Neural cell (in vitro differentiated cells): ENCODE data around the gene KRT3. TPM values are rescaled to one million over a fixed set of nuclear protein-coding genes. Genes with fewer than 3 reads are reported as not detected.

Source experiments
- H2AFZ ChIP-seq: fragments of 200-600, 300-800 bp; sonication (generic), shearing (Covaris generic); 2 replicates; pipeline ENCODE4 v1.6.0; 2014; ENCODE audit warnings: low read depth, mild to moderate bottlenecking, antibody characterized with exemption, low read length, moderate library complexity
- H3F3A ChIP-seq: fragments of 200-600 bp; shearing (Covaris generic); 2 replicates; pipeline ENCODE4 v1.6.1; 2016; ENCODE audit warnings: mild to moderate bottlenecking, moderate library complexity, mixed read lengths, antibody characterized with exemption, low read length; ENCODE audit not compliant: insufficient read depth, poor library complexity, severe bottlenecking
- H3K27ac ChIP-seq: fragments of 200-600, 300-800 bp; sonication (generic), shearing (Covaris generic); 2 replicates; pipeline ENCODE4 v1.5.1; 2014; ENCODE audit warnings: mild to moderate bottlenecking, low read length, moderate library complexity
- H3K27me3 ChIP-seq: fragments of 300-800, 200-600 bp; sonication (generic), shearing (Covaris generic); 2 replicates; pipeline ENCODE4 v1.6.0; 2014; ENCODE audit warnings: mild to moderate bottlenecking, low read depth, low read length, moderate library complexity; ENCODE audit not compliant: insufficient read depth
- H3K36me3 ChIP-seq: fragments of 300-800, 200-600 bp; sonication (generic), shearing (Covaris generic); 2 replicates; pipeline ENCODE4 v1.5.1; 2014; ENCODE audit warnings: mild to moderate bottlenecking, antibody characterized with exemption, low read length, moderate library complexity; ENCODE audit not compliant: insufficient read depth
- H3K4me2 ChIP-seq: fragments of 300-800, 200-600 bp; sonication (generic), shearing (Covaris generic); 2 replicates; pipeline ENCODE4 v1.6.0; 2014; ENCODE audit warnings: mild to moderate bottlenecking, low read length
- H3K4me3 ChIP-seq: fragments of 300-800, 200-600 bp; sonication (generic), shearing (Covaris generic); 2 replicates; pipeline ENCODE4 v1.5.1; 2014; ENCODE audit warnings: mild to moderate bottlenecking, low read length, moderate library complexity
- H3K79me2 ChIP-seq: fragments of 200-600 bp; shearing (Covaris generic); replicated peaks from 2 replicates; pipeline ENCODE4 v1.6.0; 2014; ENCODE audit warnings: mild to moderate bottlenecking, low read length, moderate library complexity; ENCODE audit not compliant: insufficient read depth
- H3K9ac ChIP-seq: fragments of 300-800, 200-600 bp; sonication (generic), shearing (Covaris generic); 2 replicates; pipeline ENCODE4 v1.6.1; 2016; ENCODE audit warnings: mild to moderate bottlenecking, low read length, mixed read lengths
- H3K9me2 ChIP-seq: fragments of 200-600 bp; shearing (Covaris generic); 2 replicates; pipeline ENCODE4 v1.6.1; 2016; ENCODE audit warnings: mild to moderate bottlenecking, low read length, mixed read lengths; ENCODE audit not compliant: insufficient read depth
- H3K9me3 ChIP-seq: fragments of 200-600, 300-800 bp; sonication (generic), shearing (Covaris generic); 2 replicates; pipeline ENCODE4 v1.6.1; 2016; ENCODE audit warnings: mild to moderate bottlenecking, mixed run types, low read length, moderate library complexity, mixed read lengths
- H4K20me1 ChIP-seq: fragments of 200-600 bp; shearing (Covaris generic); 2 replicates; pipeline ENCODE4 v1.6.1; 2016; ENCODE audit warnings: mild to moderate bottlenecking, mixed run types; ENCODE audit not compliant: insufficient read depth
- CTCF ChIP-seq: fragments of 450-650 bp; IDR thresholded peaks from 2 replicates; pipeline ENCODE4 v1.5.1; 2014; ENCODE audit warnings: antibody characterized with exemption, mild to moderate bottlenecking, moderate library complexity; ENCODE audit not compliant: poor library complexity, severe bottlenecking
- EP300 ChIP-seq: fragments of 450-650 bp; conservative IDR thresholded peaks from 2 replicates; pipeline ENCODE4 v1.6.1; 2014; ENCODE audit warnings: antibody characterized with exemption, mild to moderate bottlenecking, moderate library complexity; ENCODE audit not compliant: poor library complexity, severe bottlenecking
- EZH2 ChIP-seq: fragments of 200-600, 300-800 bp; shearing (Covaris generic), sonication (generic); IDR thresholded peaks from 2 replicates; pipeline ENCODE4 v1.6.1; 2014; ENCODE audit warnings: antibody characterized with exemption, low read length, borderline replicate concordance, mild to moderate bottlenecking; ENCODE audit not compliant: insufficient read depth, poor library complexity, severe bottlenecking
- MXI1 ChIP-seq: fragments of 450-650 bp; conservative IDR thresholded peaks from 2 replicates; pipeline ENCODE4 v1.6.1; 2014; ENCODE audit warnings: antibody characterized with exemption, mild to moderate bottlenecking; ENCODE audit not compliant: poor library complexity, severe bottlenecking
- POLR2AphosphoS5 ChIP-seq: IDR thresholded peaks from 2 replicates; pipeline ENCODE4 v1.6.1; 2012
- RAD21 ChIP-seq: fragments of 450-650 bp; conservative IDR thresholded peaks from 2 replicates; pipeline ENCODE4 v1.6.1; 2014; ENCODE audit warnings: antibody characterized with exemption, mild to moderate bottlenecking, moderate library complexity
- SMC3 ChIP-seq: fragments of 450-650 bp; conservative IDR thresholded peaks from 2 replicates; pipeline ENCODE4 v1.6.1; 2014; ENCODE audit warnings: antibody characterized with exemption, mild to moderate bottlenecking, moderate library complexity; ENCODE audit not compliant: poor library complexity
- TAF1 ChIP-seq: IDR thresholded peaks from 2 replicates; pipeline ENCODE4 v1.6.1; 2012; ENCODE audit warnings: low read depth
- polyA plus RNA-seq: library from polyadenylated mRNA; depleted of rRNA; stranded (reverse); fragments of >200 nt; gene quantifications from 2 replicates; pipeline ENCODE4 v1.2.3, GENCODE V29; 2014
- TF ChIP-seq, protein P1 (sequence below): IDR thresholded peaks from 2 replicates; pipeline ENCODE4 v1.6.1; 2012; ENCODE audit warnings: borderline replicate concordance

KRT3 gene
- polyA plus RNA-seq, 1 donor from 2014 or later, result not detected

DNA sequence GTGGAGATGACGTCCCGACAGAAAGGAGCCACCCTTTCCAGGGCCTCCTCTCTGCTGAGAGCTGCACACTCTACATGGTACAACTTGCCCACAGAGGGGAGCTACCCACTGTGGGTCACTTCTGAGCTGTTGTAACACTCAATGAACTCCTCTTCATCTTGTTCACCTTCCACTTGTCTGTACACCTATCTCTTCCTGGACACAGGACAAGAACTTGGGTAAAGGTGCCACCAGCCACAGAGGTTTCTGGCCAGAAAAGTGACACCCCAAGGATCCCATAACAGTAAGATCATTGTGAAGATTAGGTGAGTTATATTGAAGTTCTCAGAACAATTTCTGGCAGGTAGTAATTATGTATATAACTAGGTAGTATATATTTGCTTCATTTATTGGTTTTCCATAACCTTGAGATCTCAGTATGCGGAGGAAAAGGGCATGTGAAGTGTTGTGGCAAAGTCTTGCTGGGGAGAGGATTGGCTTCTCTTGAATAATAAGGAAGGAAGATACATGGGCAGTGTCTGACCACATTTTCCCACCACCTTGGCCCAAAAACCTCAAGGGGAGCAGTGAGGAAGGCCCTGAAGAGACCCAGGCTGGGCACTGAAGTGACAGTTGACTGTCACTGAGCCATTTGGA is 53.0 kb downstream of the KRT3 start:
- TF ChIP-seq POLR2AphosphoS5, result no peak
- TF ChIP-seq EP300, result no peak
- no peak for TF ChIP-seq TAF1
- no peak for TF ChIP-seq EZH2
- no peak for TF ChIP-seq MXI1
- TF ChIP-seq SMC3, result no peak
- TF ChIP-seq CTCF, result no peak
- Histone ChIP-seq H4K20me1 (no peaks in the 10 kb centered on the region), H3K9me3 (no peaks in the 10 kb centered on the region), H3K9me2 (no peaks in the 10 kb centered on the region), H3K4me3 (no peak overlapping the region), H3K36me3 (no peaks in the 10 kb centered on the region), H3K27me3 (peaks cover 31% of the 10 kb centered on the region), H3K9ac (no peak overlapping the region), H3F3A (no peaks in the 10 kb centered on the region), H3K4me2 (no peak overlapping the region), H3K79me2 (no peaks in the 10 kb centered on the region), H2AFZ (no peak overlapping the region), H3K27ac (no peak overlapping the region)

DNA sequence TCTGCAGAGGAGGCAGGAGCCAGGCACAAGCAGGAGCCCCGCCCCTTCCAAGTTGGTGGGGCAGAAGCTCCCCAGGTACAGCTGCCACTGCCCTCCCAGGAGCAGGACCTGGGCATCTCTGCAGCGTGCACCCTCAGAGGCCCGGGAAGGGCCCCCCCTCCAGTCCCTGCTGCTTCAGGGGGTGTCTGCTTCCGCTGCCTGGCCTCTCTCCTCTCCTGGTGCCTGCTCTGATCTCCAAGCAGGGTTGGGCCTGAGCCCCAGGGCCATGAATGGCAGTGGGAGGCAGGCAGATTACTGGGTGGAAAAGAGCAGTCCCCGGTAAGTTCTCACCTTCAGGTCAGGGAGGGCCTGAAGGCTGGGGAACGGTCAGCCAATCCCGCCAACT is 53.7 kb downstream of the KRT3 start:
- Histone ChIP-seq H3K27me3 (peaks cover 31% of the 10 kb centered on the region), H3K9ac (no peak overlapping the region), H3K9me2 (no peaks in the 10 kb centered on the region), H3K4me2 (no peak overlapping the region), H3K9me3 (no peaks in the 10 kb centered on the region), H3K4me3 (no peak overlapping the region), H3F3A (no peaks in the 10 kb centered on the region), H3K27ac (no peak overlapping the region), H4K20me1 (no peaks in the 10 kb centered on the region), H3K36me3 (no peaks in the 10 kb centered on the region), H2AFZ (no peak overlapping the region), H3K79me2 (no peaks in the 10 kb centered on the region)
- TF ChIP-seq SMC3, result no peak
- TF ChIP-seq TAF1, result no peak
- TF ChIP-seq, protein P1, sequence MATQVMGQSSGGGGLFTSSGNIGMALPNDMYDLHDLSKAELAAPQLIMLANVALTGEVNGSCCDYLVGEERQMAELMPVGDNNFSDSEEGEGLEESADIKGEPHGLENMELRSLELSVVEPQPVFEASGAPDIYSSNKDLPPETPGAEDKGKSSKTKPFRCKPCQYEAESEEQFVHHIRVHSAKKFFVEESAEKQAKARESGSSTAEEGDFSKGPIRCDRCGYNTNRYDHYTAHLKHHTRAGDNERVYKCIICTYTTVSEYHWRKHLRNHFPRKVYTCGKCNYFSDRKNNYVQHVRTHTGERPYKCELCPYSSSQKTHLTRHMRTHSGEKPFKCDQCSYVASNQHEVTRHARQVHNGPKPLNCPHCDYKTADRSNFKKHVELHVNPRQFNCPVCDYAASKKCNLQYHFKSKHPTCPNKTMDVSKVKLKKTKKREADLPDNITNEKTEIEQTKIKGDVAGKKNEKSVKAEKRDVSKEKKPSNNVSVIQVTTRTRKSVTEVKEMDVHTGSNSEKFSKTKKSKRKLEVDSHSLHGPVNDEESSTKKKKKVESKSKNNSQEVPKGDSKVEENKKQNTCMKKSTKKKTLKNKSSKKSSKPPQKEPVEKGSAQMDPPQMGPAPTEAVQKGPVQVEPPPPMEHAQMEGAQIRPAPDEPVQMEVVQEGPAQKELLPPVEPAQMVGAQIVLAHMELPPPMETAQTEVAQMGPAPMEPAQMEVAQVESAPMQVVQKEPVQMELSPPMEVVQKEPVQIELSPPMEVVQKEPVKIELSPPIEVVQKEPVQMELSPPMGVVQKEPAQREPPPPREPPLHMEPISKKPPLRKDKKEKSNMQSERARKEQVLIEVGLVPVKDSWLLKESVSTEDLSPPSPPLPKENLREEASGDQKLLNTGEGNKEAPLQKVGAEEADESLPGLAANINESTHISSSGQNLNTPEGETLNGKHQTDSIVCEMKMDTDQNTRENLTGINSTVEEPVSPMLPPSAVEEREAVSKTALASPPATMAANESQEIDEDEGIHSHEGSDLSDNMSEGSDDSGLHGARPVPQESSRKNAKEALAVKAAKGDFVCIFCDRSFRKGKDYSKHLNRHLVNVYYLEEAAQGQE, result no peak
- TF ChIP-seq EP300, result no peak
- TF ChIP-seq MXI1, result no peak
- no peak for TF ChIP-seq POLR2AphosphoS5
- TF ChIP-seq RAD21, result no peak
- no peak for TF ChIP-seq EZH2
- no peak for TF ChIP-seq CTCF
